GM21526 (cell line): ENCODE results near the gene COL5A1.

ENCODE experiments used
- ATAC-seq: cut with Tn5 transposase; IDR thresholded peaks from one replicate; pipeline ENCODE4 v1.9.1; 2021; ENCODE audit warnings: moderate library complexity; ENCODE audit not compliant: unreplicated experiment, low FRiP score

The COL5A1 gene

GRCh38 chr9:134688661-134689320 lies 47.2 kb downstream of the COL5A1 start:
- no peak for ATAC-seq

- no peak for ATAC-seq
Measured at GRCh38 chr9:134689321-134690181, 47.9 kb downstream of the COL5A1 start.

DNA sequence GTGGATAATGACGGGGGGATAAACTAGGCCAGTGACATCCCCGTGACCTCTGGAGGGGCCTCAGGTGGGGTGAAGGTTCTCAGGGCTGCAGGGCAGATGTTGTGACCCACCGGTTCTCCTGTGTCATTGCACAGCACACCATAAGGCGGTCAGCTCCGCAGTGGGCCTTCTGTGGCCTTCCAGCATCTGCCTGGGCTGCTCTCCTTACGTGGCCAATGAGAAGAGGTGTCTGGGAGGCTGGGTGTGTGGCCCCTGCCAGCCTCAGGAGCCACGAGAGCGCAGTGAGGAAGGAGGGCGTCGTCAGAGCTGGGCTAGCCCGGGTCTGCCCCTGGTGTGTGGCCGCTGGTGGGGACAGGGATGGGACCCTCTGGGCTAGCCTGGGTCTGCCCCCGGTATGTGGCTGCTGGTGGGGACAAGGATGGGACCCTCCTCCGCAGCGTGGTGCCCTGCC lies 48.7 kb downstream of the COL5A1 start:
- ATAC-seq: no peak

GRCh38 chr9:134690946-134691694 lies 49.5 kb downstream of the COL5A1 start:
- no peak for ATAC-seq

DNA sequence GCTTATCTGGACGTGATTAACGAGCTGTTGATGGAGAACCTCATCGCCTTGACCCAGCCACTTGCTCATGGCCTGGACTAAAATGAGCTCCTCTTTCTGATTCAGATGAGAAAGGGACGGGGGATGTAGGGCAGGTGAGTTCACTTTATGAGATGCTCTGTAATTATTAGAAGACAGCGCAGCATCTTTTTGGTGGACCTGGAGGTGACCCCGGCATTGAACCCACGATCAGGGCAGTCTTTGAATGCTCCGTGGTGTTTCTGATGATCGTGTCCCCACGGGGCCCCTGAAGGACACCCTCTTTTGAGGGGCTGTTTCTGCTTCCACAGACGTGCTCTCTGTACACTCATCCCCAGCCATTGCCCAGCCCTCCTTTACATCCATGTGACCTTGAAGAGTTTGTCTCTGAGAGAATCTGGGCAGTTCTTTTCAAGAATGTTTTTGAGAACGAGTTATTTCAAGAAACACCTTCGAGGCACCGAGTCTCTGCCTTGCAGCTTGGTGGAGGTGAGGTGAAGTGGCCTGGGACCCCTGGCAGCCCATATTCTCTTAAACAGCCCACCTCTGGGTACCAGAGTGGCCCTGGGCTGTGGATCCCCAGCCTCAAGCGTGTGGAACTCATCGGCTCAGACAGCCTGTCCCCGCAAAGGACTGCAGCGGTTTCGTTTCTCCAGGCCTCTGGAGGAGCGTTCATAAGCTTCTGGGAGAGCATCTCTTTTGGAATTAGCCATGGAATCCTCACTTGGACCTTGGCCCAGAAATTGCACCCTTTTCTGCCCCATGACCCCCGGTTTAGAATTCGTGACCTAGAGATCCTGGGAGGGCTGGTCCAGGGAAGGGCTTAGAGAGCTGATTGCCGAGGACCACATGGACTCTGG lies 50.3 kb downstream of the COL5A1 start:
- no peak for ATAC-seq

- ATAC-seq: no peak
Measured at GRCh38 chr9:134692573-134692860, 50.9 kb downstream of the COL5A1 start.

- ATAC-seq: no peak
Measured at GRCh38 chr9:134693011-134693410, 51.4 kb downstream of the COL5A1 start.

DNA sequence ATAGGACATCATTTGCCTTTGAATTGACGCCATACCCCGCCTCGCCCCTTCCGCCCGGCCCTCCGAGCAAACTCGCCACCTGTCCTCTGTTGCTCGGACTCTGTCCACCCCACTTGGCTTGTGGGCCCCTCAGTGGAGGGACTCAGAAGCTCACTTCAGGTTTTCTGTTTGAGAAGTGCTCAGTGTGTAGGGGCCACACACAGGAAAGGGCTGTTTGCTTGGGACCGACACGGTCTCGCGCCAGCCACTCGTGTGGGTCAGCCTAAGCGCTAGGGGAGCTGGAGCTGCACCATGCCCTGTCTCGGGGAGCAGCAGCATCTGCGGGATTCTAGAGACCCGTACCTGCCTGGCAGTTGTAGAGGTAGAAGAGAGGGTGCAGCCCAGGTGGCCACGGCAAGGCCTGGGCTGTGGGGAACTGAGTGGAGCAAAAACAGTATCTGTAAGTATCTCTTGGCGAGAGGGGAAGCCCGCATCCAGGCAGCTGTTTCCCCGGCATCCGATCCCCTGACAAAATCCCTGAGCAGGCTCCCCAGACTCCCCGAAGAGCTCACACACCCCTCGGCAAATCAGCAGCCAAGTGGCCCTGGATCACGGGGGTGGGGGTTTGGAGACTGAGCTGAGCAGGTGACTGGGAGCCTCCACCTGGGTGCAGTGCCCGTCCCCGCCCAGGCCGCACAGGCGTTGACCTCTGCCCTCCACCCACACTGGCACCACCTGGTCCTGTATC lies 52.2 kb downstream of the COL5A1 start:
- no peak for ATAC-seq

DNA sequence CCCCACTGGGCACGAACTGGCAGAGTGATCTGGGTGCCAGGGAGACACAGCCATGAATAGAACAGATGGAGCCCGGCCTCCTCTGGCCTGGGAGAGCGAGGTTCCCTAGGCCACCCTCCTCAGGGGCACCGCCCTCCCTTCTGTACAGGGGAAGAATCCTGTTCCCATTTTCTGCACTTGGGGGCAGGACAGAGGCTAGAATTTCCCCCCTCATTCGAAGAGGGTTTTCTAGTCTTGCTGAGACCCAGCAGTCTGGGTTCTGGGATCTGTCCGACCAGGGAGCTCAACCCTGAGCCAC lies 52.7 kb downstream of the COL5A1 start:
- ATAC-seq: no peak

DNA sequence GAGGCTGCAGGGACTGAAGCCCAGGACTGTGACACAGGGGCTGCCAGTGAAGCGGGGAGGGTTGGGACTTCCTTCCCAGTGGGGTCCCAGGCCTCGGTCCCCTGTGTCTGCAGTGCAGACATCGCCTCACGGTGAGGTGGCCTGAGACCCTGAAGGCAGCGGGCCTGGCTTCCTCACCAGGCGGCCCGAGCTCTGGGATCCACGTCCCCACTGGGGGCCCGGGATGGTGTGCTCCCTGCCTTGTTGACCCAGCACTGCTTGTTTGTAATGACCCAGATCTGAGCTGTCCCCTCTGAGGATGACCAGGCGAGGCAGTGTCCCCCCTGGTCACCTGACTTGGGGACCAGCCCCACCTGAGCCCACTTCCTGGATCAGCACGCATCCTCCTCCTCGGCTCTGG lies 53.1 kb downstream of the COL5A1 start:
- no peak for ATAC-seq

GRCh38 chr9:134695144-134695543 lies 53.5 kb downstream of the COL5A1 start:
- ATAC-seq: no peak

DNA sequence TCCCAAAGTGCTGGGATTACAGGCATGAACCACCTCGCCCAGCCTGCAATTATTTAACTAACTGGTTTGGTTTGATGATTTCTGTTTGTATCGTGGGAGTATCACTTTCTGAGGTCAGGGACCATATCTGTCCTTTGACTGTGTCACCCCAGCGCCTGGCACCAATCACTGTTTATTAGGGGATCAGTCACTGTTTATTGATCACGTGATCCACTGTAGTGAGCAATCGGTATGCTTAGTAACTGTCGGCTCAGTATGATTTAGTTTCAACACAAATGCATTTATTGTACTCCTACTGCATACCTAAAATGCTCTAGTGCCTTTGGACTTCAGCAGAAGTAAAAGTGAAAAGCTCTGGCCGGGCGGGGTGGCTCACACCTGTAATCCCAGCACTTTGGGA lies 54.8 kb downstream of the COL5A1 start:
- ATAC-seq: no peak

DNA sequence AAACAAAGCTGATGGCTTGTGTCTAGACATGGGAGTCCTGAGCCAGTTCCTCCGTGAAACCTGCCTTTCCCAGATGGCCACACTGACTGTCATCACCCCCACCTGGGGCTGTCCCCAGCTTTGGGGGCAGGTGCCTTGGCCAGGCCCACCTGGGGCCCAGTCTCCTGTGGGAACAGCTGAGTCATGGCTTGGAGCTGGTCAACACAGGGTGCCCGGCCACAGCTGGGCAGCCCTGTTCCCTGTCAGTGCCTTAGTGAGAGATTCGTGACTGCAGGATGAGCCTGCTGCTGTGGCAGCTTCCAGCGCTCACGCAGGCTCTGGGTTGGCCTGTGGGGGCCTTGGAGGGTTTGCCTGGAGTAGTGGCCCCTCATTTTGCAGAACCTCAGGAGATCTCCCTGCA lies 56.5 kb downstream of the COL5A1 start:
- no peak for ATAC-seq

DNA sequence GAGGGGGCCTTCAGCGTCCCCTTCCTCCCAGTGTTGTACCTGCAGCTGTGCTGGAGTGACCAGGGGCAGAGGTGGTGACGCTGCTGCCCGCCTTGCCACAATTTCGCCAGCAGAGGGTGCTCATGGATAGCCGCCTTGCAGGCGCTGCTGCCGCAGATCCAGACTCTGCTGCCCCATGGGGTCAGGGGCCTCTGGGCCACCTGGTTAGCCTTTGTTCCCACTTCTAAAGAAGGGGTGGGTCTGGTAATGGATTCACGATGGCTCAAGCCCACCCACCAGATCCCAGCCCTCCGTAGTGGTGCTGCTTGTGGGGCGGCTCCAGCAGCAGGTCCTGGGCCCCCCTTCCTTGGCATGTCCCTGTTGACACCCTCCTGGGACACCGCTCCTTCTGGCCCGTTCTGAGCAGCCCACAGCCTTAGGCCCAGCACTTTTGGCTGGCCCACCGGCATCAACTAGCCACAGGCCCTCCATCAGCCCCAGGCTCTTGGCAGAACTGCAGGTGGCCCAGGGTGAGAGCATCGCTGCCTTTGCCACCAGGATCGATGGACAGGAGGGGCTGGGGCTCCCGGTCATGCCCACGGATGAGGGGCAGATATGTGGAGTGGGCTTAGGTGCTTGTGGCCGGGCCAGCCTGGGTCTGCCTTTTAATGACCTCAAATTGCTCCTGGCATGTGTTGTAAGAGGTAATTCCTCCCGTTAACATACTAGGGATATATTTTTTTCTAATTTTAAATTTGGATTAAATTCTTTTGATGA lies 57.2 kb downstream of the COL5A1 start:
- no peak for ATAC-seq

- ATAC-seq: no peak
Measured at GRCh38 chr9:134699343-134699740, 57.7 kb downstream of the COL5A1 start.

DNA sequence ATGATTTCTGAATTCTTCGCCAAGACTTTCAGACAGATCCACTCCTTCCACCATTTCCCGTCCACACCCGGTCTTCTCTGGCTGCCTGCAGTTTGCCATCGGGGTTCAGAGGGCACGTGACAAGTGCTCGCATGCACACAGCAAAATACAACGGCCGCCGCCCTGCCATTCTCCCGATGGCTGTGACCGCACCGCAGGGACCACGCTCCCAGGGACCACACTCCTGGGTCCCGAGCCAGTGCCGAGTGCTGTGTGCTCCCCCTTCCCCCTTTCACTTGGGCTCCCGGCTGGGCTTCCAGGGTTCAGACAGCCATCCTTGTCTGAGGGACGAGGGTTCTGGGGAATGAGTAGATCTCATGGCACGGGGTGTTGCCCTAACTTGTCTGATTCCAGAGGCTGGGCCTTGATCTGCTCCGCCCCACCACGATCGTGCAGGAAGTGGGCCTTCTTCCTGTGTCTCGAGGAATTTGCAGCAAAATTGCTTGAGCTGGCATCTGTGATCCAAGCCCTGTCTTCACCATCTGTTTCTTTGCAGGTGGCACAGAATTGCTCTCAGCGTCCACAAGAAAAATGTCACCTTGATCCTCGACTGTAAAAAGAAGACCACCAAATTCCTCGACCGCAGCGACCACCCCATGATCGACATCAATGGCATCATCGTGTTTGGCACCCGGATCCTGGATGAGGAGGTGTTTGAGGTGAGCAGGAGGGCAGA lies 59.2 kb downstream of the COL5A1 start:
- ATAC-seq: no peak

- no peak for ATAC-seq
Measured at GRCh38 chr9:134701581-134702259, 60.1 kb downstream of the COL5A1 start.

DNA sequence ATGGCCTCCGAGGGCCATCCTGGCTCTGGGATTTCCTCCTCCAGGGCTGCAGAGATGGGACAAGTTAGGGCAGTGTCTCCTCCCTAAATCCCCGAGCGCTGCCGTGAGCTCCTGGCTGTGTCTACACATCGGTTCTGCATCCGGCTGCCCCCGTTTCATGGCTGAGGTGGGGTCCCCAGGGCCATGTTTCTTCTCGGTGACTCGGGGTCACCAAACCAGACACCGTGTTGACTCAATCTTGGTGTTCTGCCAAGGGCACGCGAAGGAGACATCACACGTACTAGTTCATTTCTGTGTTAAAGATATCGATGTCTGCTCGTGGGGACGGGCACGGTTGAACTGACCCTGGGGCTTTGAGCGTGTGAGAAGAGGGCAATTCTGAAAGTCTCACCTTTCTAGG lies 60.7 kb downstream of the COL5A1 start:
- no peak for ATAC-seq
